Esophagus squamous epithelium (tissue), 5 donors: Measurements from ENCODE around the gene KCTD21. TPM values are rescaled to one million over a fixed set of nuclear protein-coding genes. Genes with fewer than 3 reads are reported as not detected.

Experiments used
- DNase-seq: peaks from one replicate; lab custom pipeline; 2025; lab: John Stamatoyannopoulos, UW
- H3K27ac ChIP-seq, 4 donors: fragments of 200-600 bp; sonication (generic); one replicate each; pipeline ENCODE4 v1.5.1; 2016 to 2019; ENCODE audit warnings: mild to moderate bottlenecking in 1 of 4
- H3K27me3 ChIP-seq, 4 donors: fragments of 200-600 bp; sonication (generic); 1 replicate in 3 of 4; 2 replicates in 1 of 4; pipeline versions ENCODE4 v1.5.1 to v1.6.0; 2017 to 2021; ENCODE audit warnings: antibody characterized with exemption in 1 of 4
- H3K36me3 ChIP-seq, 3 donors: fragments of 200-600 bp; sonication (generic); one replicate each; pipeline ENCODE4 v1.5.1; 2016 to 2019
- H3K4me1 ChIP-seq, 3 donors: fragments of 200-600 bp; sonication (generic); one replicate each; pipeline ENCODE4 v1.5.1; 2017 to 2019
- H3K4me3 ChIP-seq, 4 donors: fragments of 200-600 bp; sonication (generic); 1 replicate in 3 of 4; 2 replicates in 1 of 4; pipeline ENCODE4 v1.5.1; 2016 to 2019; ENCODE audit warnings: mild to moderate bottlenecking in 2 of 4, moderate library complexity in 1 of 4
- H3K9me3 ChIP-seq, 3 donors: fragments of 200-600 bp; sonication (generic); one replicate each; pipeline ENCODE4 v1.5.1; 2016 to 2019
- POLR2A ChIP-seq, 4 donors: fragments of 450-650 bp; IDR thresholded peaks; one replicate each; pipeline ENCODE4 v1.6.1; 2017; ENCODE audit warnings: antibody characterized with exemption in 4 of 4, mild to moderate bottlenecking in 4 of 4, moderate library complexity in 3 of 4
- WGBS, 2 donors: methylation state at CpG; one replicate each; pipeline ENCODE4 v1.1.5; 2018; 5-methylcytosine and 5-hydroxymethylcytosine counted together
- intact Hi-C: fragments of 100-400 bp; cut with DNase I; formaldehyde crosslinking; loops from one replicate; pipeline ENCODE4 v1.15.0; 2022
- total RNA-seq, 4 donors: library from RNA; depleted of rRNA; stranded (reverse); fragments of >200 nt; gene quantifications; one replicate each; pipeline ENCODE4 v1.1.0, GENCODE V29; 2016
- TF ChIP-seq, protein P1 (sequence below), 6 experiments: fragments of 450-650 bp in 4 of 6; fragments of 200-600 bp in 2 of 6; sonication (generic) in 2 of 6; IDR thresholded peaks; one replicate each; pipeline ENCODE4 v1.5.1; 2016 to 2019; ENCODE audit warnings: antibody characterized with exemption in 6 of 6, mild to moderate bottlenecking in 4 of 6, moderate library complexity in 4 of 6
- donor health status: DM: yes; HTN: yes; CAD: no.

The KCTD21 gene
- total RNA-seq, 4 donors from 2014 or later: 9.7 to 16.0 (median 11.3) TPM

DNA sequence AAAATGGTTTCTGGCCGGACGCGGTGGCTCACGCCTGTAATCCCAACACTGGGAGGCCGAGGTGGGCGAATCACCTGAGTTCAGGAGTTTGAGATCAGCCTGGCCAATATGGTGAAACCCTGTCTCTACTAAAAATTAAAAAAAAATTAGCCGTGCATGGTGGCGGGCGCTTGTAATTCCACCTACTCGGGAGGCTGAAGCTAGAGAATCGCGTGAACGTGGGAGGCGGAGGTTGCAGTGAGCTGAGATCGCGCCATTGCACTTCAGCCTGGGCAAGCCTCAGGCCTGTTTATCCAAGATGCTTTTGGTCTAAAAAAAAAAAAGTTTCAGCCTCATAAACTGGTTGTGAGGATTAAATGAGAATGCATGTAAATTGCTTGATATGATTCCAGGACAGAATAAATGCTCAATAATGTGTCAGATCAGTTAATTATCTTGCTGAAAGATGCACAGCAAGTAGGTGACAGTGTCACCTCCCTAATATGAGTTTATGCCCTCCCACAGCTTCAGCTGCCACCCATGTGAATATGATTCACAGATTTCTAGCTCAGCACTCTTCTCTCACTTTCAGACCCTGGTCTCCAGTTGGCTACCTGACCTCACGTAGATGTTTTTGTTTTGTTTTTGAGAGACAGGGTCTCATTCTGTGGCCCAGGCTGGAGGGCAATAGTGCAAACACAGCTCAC lies 47.9 kb downstream of the KCTD21 start:
- Histone ChIP-seq H3K27me3 (no peaks in the 10 kb centered on the region), H3K9me3 (no peaks in the 10 kb centered on the region), H3K36me3 (peaks cover 0 to 15% (median 0%) of the 10 kb centered on the region in 3 donors), H3K27ac (peak overlapping the region in 3 of 4 donors; percentile 79 to 86 (median 84)), H3K4me1 (peaks cover 6 to 27% (median 15%) of the 10 kb centered on the region in 3 donors), H3K4me3 (peak overlapping the region; percentile 61 to 90 (median 72))
- intact Hi-C loops: no loop called here
- WGBS, 2 donors: 48 to 77% methylated on average over 17 of the region's 17 CpGs
- TF ChIP-seq, protein P1, sequence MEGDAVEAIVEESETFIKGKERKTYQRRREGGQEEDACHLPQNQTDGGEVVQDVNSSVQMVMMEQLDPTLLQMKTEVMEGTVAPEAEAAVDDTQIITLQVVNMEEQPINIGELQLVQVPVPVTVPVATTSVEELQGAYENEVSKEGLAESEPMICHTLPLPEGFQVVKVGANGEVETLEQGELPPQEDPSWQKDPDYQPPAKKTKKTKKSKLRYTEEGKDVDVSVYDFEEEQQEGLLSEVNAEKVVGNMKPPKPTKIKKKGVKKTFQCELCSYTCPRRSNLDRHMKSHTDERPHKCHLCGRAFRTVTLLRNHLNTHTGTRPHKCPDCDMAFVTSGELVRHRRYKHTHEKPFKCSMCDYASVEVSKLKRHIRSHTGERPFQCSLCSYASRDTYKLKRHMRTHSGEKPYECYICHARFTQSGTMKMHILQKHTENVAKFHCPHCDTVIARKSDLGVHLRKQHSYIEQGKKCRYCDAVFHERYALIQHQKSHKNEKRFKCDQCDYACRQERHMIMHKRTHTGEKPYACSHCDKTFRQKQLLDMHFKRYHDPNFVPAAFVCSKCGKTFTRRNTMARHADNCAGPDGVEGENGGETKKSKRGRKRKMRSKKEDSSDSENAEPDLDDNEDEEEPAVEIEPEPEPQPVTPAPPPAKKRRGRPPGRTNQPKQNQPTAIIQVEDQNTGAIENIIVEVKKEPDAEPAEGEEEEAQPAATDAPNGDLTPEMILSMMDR (IDR thresholded peaks at IDR 0.05): no peak
- no peak for TF ChIP-seq POLR2A (IDR thresholded peaks at IDR 0.05)
- no peak for DNase-seq

DNA sequence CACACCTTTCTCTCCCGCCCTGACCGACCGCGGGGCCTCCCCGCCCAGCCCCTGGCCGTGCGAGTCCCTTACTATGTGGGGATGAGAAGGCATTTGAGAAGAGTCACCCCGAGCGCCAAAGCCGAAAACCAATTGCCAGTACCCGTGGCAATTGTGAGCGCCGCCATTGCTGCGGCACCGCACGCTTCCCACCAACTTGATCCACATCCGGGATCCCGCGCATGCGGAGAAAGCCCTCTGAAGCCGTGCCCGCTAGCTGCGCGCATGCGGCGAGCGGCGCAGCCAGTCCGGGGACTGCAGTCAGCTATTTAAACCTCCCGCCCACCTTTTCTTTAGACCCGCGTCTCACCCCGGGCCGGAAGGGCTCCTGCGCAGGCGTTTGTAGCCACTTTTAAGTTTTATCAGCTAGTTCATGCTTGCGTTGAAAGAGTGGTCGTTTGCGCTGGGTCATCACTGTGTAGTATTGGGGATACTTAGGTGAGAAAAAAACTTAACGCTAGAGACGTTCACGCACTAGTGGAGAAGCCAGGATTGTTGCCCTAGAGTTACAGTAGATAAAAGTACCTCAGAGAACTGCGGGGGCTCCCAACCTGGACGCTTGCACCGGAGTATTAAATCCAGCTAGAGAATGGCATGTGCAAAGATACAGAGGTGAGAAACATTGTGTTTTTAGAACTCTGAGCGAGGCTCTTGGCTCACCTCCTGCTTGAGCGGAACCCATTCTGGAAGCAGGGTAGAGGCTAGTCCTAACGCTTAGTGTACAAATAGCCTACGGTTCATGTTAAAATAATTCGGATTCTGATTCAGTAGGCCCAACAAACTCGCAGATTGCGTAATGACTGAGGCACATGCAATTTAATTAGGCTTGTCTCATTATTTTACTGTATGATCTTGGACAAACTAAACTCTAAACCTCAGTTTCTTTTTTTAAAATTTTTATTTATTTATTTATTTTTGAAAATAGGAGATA lies 48.7 kb downstream of the KCTD21 start, which contains the start of gene ALG8:
ALG8 (minus strand) TSS at position 205 of the 970 bp plus-strand sequence; CDS start at position 167, 38 bp downstream.
- 1 to 4% methylated on average over 24 to 44 of the region's 52 CpGs for WGBS, 2 donors
- Histone ChIP-seq H3K27me3 (no peaks in the 10 kb centered on the region), H3K36me3 (peaks cover 0 to 23% (median 0%) of the 10 kb centered on the region in 3 donors), H3K4me1 (peaks cover 6 to 27% (median 15%) of the 10 kb centered on the region in 3 donors), H3K4me3 (peak within 1 kb of the TSS; percentile 61 to 90 (median 72)), H3K9me3 (no peaks in the 10 kb centered on the region), H3K27ac (peak within 1 kb of the TSS; percentile 79 to 86 (median 84))
- TF ChIP-seq, protein P1 (IDR thresholded peaks at IDR 0.05): peak in 1 of 6 experiments; percentile 32
- peak in 3 of 4 donors; percentile 36 to 53 (median 40) for TF ChIP-seq POLR2A (IDR thresholded peaks at IDR 0.05)
- intact Hi-C loops: no loop called here
- peak; percentile 66 for DNase-seq

DNA sequence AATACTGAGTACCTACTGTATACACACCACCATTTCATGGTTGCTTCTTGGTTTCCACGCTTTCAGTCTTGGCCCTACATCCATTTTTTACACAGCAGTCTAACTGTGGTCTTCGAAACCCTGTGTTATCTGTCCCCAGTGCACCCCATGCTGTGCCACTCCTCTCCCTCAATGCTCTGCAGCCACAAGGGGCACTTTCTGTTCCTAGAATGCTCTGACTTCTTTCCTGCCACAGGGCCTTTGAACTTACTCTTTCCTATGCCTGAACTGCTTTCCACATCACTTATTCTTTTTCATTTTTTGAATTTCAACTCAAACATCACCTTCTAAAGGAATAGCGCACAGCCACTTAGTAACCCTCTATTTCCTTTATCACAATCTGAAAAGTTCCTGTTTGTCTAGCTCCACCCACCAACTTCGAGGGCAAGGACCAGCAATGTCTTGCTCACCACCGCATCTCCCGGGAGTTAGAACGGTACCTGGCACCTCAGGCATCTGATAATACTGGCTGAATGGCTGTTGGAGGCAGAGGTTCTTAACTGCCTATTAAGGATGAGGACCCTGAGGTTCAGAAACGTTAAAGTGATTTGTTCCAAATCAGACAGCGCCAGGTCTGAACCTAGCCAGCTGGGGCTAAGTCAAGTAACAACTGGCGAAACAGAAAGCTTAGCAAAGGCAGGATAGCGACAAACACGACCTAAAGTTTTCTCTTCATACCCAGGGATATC lies 49.6 kb downstream of the KCTD21 start:
- 17 to 19% methylated on average over 11 to 12 of the region's 12 CpGs for WGBS, 2 donors
- no peak for DNase-seq
- Histone ChIP-seq H3K4me3 (peak overlapping the region; percentile 61 to 90 (median 72)), H3K9me3 (no peaks in the 10 kb centered on the region), H3K4me1 (peaks cover 6 to 27% (median 15%) of the 10 kb centered on the region in 3 donors), H3K36me3 (peaks cover 0 to 23% (median 0%) of the 10 kb centered on the region in 3 donors), H3K27ac (peak overlapping the region; percentile 79 to 86 (median 84)), H3K27me3 (no peaks in the 10 kb centered on the region)
- intact Hi-C loops: no loop called here
- TF ChIP-seq POLR2A (IDR thresholded peaks at IDR 0.05): no peak
- TF ChIP-seq, protein P1 (IDR thresholded peaks at IDR 0.05): peak in 1 of 6 experiments; percentile 5

DNA sequence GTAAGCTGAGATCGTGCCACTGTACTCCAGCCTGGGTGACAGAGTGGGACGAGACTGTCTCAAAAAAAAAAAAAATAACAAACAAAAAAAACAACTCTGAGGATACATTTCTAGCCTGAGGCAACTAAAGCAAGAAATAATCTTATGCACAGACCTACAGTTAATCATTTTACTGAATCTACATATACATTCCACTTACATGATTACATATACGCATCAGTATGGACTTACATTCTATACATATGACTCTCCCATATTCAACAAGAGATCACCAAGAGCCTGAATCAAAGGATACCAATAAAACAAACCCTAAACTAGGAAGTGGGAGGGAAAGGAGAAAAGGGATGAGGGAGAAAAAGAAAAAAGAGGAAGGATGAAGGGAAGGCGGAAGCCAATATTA lies 50.1 kb downstream of the KCTD21 start:
- TF ChIP-seq POLR2A (IDR thresholded peaks at IDR 0.05): no peak
- TF ChIP-seq, protein P1 (IDR thresholded peaks at IDR 0.05): no peak
- peak overlapping the region in 3 of 4 donors; percentile 68 to 90 (median 76) for H3K4me3 ChIP-seq
- no peaks in the 10 kb centered on the region for H3K9me3 ChIP-seq
- 91 to 97% methylated on average over 4 of the region's 4 CpGs for WGBS, 2 donors
- H3K27ac ChIP-seq: no peak overlapping the region
- intact Hi-C loops: no loop called here
- H3K4me1 ChIP-seq: peaks cover 6 to 27% (median 15%) of the 10 kb centered on the region in 3 donors
- H3K36me3 ChIP-seq: peaks cover 0 to 23% (median 0%) of the 10 kb centered on the region in 3 donors
- no peak for DNase-seq
- no peaks in the 10 kb centered on the region for H3K27me3 ChIP-seq
